ENCODE data around the gene PERCC1. TPM values are rescaled to one million over a fixed set of nuclear protein-coding genes. Genes with fewer than 3 reads are reported as not detected.

Gene PERCC1
- not detected in 2 replicates for total RNA-seq

GRCh38 chr16:1430759-1431496 lies at the start of gene PERCC1:
Gene PERCC1 (plus strand): TSS chr16:1431078. CDS start chr16:1432594, 1,516 bp downstream.

DNA sequence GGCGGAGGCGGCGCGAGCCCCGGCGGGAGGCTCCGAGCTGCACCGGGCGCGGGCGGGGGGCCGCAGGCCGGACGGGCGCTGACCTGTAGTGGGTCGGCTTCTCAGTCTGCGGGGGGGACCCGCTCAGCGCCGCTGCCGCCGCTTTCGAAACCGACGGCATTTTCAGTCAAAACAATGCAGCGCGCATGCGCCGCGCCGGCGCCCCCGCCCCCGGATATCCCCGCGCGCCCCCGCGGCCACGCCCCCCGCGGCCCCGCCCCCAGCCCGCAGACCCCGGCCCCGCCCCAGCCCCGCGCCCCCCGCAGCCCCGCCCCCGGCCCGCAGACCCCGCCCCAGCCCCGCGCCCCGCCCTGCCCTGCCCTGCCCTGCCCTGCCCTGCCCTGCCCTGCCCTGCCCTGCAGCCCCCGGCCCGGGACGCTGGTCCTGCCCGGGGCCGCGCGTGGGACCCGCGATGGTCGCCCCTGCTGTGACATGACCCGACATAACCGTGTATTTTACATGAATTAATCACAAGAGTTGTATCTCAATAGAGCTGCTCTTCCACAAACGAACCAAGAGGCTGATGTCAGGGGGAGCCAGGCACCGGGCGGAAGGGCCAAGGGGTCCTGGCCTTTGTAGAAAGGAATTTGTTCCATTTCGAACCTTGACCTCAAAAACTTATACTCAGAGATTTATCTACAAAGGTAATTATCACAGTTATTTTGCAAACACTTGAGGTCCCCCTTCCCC lies 16.2 kb upstream of the PERCC1 start, which contains the start of gene UNKL:
TSS of gene UNKL (minus strand) at position 173 of the 729 bp plus-strand sequence. CDS start at position 160, 13 bp downstream.

GRCh38 chr16:1443980-1444729 lies 13.3 kb downstream of the PERCC1 start, which contains the start of gene CCDC154:
Gene CCDC154 (minus strand): TSS chr16:1444556. CDS start chr16:1444322, 234 bp downstream.

DNA sequence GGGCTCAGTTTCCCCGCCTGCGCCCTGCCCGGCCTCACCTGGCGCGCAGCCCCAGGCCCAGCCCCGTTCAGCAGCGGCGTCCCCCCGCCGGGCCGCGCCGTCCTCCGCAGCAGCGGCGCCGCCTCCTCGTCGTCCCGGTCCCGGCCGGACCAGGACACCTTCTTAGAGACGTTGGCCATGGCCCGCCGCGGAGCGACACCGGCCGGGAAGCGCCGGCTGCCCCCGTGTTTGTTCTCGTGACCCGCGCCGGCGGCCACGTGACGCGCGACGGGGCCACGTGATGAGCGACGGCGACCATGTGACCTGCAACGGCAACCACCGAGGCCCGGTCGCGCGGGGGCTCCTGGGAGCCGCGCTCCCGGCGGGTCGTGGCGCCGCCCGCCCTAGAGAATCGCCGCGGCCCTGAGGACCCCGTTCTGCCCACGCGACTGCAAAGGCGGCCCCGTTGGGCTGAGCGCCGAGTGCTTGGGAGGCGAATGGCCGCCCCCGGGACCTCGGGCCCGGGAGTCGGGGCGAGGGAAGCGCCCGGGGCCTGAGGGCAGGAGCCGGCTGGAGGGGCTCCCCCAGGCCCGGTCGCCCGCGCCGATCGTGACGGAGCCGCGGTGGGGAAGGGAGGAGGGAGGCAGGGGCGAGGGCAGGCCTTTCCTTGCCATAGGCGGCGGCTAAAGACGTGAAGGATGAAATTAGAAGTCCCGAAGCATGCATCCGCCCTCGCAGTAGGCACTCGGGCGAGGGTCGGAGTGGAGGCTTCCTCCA lies 44.1 kb downstream of the PERCC1 start, which contains the start of gene CLCN7:
TSS of gene CLCN7 (minus strand) at position 233 of the 756 bp plus-strand sequence. CDS start at position 179, 54 bp downstream.

Other genes starting within 250 kb of the PERCC1 start
- gene TPSG1, start 205.8 kb upstream of the PERCC1 start, total RNA-seq, result not detected in 2 replicates
- gene TPSB2, start 200.9 kb upstream of the PERCC1 start, total RNA-seq, result not detected in 2 replicates
- not detected in 2 replicates for gene TPSAB1, start 190.4 kb upstream of the PERCC1 start, total RNA-seq
- not detected in 2 replicates for gene TPSD1, start 175.0 kb upstream of the PERCC1 start, total RNA-seq
- 44.2 and 52.5 TPM in 2 replicates for gene UBE2I, start 121.4 kb upstream of the PERCC1 start, total RNA-seq
- 1.2 and 1.3 TPM in 2 replicates for gene BAIAP3, start 97.4 kb upstream of the PERCC1 start, total RNA-seq
- 51.9 and 69.6 TPM in 2 replicates for gene TSR3, start 79.2 kb upstream of the PERCC1 start, total RNA-seq
- gene GNPTG, start 79.1 kb upstream of the PERCC1 start, total RNA-seq, result 54.5 and 67.9 TPM in 2 replicates
- 12.4 and 16.8 TPM in 2 replicates for gene UNKL, start 16.4 kb upstream of the PERCC1 start, total RNA-seq
- 11.3 and 13.0 TPM in 2 replicates for gene UQCC4, start 10.3 kb upstream of the PERCC1 start, total RNA-seq
- 0.33 and 0.96 TPM in 2 replicates for gene CCDC154, start 13.5 kb downstream of the PERCC1 start, total RNA-seq
- gene CLCN7, start 44.0 kb downstream of the PERCC1 start, total RNA-seq, result 106 and 148 TPM in 2 replicates
- gene PTX4, start 57.9 kb downstream of the PERCC1 start, total RNA-seq, result 0.20 TPM in 1 of 2 replicates, not detected in the other
- gene TELO2, start 62.3 kb downstream of the PERCC1 start, total RNA-seq, result 12.9 and 18.1 TPM in 2 replicates
- gene TMEM204, start 102.6 kb downstream of the PERCC1 start, total RNA-seq, result 18.9 and 20.5 TPM in 2 replicates
- 40.2 and 47.0 TPM in 2 replicates for gene IFT140, start 181.0 kb downstream of the PERCC1 start, total RNA-seq
- 8.7 and 10.2 TPM in 2 replicates for gene CRAMP1, start 181.3 kb downstream of the PERCC1 start, total RNA-seq
- gene JPT2, start 247.2 kb downstream of the PERCC1 start, total RNA-seq, result 32.5 and 36.1 TPM in 2 replicates